GM12892 (cell line): ENCODE measurements around the gene ZNF41.

ENCODE experiments used
- DNase-seq: peaks from one replicate; pipeline ENCODE4 v3.0.0; 2011; ENCODE audit not compliant: insufficient read length
- FAIRE-seq: peaks from 2 replicates; lab custom pipeline; 2011; peaks lifted over from hg19 to GRCh38; lab: Jason Lieb, UNC
- POLR2A ChIP-seq: IDR thresholded peaks from 2 replicates; pipeline ENCODE4 v1.6.1; 2011; ENCODE audit warnings: low read depth, low read length, control low read depth
- POLR2AphosphoS5 ChIP-seq: IDR thresholded peaks from 2 replicates; pipeline ENCODE4 v1.6.1; 2011; ENCODE audit warnings: low read depth, low read length, control low read depth
- TAF1 ChIP-seq: IDR thresholded peaks from 2 replicates; pipeline ENCODE4 v1.6.1; 2011; ENCODE audit warnings: low read depth, mild to moderate bottlenecking, control low read depth, low read length, borderline replicate concordance

Gene ZNF41

DNA sequence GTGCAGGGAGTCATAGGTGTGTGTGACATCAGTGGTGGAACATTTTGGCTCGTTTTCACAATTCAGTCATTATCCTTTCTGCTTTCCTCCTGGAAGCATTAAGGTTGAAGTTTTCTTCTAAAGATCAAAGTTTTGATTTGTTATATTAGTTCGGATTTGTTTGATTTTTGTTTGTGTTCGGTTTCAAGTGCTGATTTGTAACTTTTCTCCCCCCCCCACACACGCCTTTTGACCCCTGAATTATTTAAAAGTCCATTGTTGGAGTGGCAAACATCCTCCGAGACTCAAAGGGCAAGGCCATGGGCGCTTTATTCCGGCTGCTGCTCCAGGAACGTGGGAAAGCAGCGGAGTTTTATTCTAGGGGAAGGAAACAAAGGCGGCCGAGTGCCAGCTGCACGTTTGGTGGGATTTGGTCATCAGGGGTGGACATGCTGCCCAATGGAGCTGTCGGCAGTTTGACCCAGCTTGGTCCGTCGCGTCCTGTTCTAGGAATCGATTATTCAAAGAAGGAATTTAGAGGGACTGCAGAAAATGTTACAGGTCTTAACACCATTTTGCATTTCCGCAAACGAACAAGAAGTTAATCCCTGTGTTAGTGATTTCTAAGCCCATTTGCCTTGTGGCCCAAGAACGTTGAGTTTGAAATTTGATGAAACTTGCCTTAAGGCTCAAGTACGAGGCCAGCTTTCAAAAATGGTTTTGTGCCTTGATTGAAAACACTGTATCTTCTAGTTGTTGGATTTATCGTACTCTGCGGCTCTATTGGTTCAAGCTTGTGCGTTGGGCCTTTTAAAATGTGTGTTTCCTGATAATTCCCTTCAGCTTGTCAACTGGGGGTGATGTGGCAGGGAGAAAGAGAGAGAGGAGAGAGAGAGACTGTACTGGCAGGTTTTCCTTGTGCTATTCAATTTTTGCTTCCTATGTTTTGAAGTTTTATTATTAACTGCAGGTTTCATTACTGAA lies 565 bp upstream of the ZNF41 start:
- peak; percentile 36 for FAIRE-seq
- DNase-seq, result no peak
- TF ChIP-seq POLR2AphosphoS5 (no peak), TAF1 (no peak), POLR2A (no peak; the same call in 1 of the 2 replicates)

DNA sequence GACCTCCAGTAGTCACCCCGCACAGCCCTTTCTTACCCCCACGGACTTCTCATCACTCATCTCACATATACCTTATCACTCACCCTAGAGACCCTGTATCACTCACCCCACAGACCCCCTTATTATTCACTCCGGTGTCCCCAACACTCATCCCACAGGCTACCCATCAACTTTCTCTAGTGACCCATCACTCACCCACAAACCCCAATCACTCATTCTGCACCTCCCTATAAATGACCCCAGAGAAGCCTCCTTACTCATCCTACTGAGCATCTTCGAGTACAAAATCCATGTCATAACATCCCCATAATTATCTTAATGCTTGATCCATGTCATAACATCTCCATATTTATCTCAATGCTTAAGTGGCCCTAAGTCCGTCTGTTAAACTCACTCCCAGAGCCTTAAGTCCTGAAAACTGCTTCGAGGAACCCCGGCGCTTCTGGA lies 934 bp downstream of the ZNF41 start:
- FAIRE-seq (peak; percentile 30), DNase-seq (no peak)
- no peak for TF ChIP-seq POLR2A
- TF ChIP-seq POLR2AphosphoS5, result no peak
- TF ChIP-seq TAF1, result no peak

DNA sequence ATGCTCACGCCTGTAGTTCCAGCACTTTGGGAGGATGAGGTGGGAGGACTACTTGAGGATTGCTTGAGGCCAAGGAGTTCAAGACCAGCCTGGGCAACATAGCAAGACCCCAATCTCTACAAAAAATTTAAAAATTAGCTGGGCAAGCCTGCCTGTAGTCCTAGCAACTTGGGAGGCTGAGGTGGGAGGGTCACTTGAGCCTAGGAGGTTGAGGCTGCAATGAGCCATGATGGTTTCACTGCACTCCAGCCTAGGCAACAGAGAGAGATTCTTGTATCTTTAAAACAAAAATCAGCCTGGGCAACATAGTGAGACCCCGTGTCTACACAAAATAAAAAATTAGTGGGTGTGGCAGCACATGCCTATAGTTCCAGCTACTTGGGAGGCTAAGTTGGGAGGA lies 1.9 kb downstream of the ZNF41 start:
- FAIRE-seq (no peak), DNase-seq (no peak)
- TF ChIP-seq TAF1 (no peak), POLR2AphosphoS5 (no peak), POLR2A (no peak)

DNA sequence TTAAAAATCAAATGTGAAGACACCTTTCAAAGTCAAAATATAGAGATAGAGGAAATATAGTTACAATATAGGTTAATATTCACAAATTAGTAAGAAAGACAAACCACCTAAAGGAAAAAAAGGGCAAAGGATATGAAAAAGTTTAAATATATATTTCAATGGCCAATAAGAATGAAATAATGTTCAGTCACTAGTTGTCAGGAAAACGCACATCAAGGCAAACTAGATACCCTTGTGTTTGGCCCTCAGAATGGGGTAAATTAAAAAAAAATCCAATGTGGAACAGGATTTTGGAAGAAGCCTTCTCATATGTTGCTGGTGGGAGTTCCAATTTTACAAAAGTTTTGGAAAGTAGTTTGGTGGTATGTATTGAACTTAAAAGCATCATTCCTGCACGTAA lies 2.4 kb downstream of the ZNF41 start:
- no peak for FAIRE-seq
- no peak for DNase-seq
- no peak for TF ChIP-seq POLR2AphosphoS5
- no peak for TF ChIP-seq TAF1
- no peak for TF ChIP-seq POLR2A

DNA sequence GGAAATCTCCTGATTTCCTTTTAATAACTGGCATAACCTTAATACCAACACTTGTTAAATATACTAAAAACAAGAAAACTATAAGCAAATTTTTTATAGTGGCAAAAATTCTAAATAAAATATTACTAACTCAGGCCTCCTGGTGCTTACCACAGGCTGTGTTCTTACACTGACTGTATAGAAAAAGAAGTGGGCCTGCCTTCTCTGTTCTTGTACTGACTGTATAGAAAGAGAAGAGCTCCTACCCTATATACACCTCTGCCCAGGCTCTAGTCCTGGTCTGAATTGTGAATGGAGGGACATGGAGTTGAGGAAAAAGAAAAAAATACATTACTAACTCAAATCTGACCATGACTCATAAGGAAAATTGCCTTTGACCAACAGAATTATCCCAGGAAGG lies 7.5 kb downstream of the ZNF41 start:
- DNase-seq (no peak), FAIRE-seq (no peak)
- no peak for TF ChIP-seq POLR2AphosphoS5
- TF ChIP-seq POLR2A, result no peak
- TF ChIP-seq TAF1, result no peak

DNA sequence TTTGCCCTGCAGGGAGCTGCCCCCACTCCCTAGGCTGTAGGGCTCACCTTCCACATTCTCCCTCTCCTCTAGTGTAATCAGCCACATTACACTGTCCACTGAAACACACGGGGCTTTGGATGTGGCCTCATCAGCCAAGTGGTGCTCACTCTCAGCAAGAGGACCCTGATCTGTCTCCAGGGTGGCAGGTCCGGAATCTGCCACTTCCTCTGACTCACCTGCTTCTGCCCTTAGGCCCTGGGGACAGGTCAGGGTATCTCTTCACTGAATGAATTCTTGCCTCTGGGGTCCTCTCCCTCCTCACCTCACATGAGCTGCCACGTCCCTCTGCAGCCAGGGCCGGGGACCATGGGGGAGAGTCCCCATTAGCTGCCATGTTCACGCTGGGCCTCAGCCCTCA lies 15.9 kb downstream of the ZNF41 start:
- no peak for FAIRE-seq
- no peak for TF ChIP-seq TAF1
- no peak for TF ChIP-seq POLR2AphosphoS5
- DNase-seq, result no peak

DNA sequence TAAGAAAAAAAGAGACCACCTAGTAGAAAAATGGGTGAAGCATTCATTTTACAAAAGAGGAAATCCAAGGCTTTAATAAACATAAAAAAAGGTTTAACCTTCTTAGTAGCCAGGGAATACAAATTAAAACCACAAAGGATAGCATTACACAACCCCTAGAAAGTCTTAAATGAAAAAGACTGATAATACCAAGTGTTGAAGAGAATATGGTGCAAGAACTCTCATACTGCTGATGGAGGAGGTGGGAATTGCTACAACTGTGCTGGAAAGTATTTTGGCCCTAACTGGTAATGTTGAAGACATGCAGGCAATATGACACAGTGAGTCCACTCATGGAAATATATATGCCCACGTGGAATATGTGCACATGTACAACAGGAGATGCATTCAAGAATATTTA lies 22.5 kb downstream of the ZNF41 start:
- TF ChIP-seq TAF1, result no peak
- TF ChIP-seq POLR2A, result no peak
- no peak for TF ChIP-seq POLR2AphosphoS5
- DNase-seq, result no peak

DNA sequence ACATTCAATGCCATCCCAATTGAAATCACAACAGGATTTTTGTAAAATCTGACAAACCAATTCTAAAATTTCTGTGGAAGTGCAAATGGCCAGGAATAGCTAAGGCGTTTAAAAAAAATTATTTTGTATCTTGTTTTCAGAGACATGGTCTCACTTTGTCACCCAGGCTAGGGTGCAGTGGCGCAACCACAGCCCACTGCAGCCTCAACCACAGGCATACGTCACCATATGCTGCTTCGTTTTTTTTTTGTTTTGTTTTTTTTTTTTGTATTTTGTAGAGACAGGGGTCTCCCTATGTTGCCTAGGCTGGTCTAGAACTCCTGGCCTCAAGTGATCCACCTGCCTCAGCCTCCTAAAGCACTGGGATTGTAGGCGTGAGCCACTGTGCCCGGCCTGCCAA lies 24.5 kb downstream of the ZNF41 start:
- FAIRE-seq, result no peak
- no peak for DNase-seq

More for the DNA sequence above, 22.5 kb downstream of the ZNF41 start:
- FAIRE-seq, result no peak

DNA sequence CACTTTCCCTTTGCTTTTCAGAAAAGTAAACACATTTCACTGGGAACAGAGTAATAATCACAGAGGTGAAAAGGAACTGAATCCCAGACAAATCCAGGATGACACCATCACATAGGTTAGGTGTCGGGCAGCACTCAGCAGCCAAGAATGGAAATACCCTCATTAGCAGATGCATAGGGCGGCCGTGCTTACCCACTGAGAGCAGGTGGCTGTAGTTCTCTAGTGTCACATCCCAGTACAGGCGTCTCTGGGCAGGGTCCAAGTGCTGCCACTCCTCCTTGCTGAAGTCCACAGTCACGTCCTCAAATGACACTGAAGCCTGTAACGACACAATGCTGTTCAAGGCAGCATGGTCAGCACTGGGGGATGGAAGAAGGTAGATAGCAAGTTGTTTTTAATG lies 26.9 kb downstream of the ZNF41 start:
- DNase-seq, result no peak
- no peak for FAIRE-seq
- no peak for TF ChIP-seq POLR2A
- TF ChIP-seq POLR2AphosphoS5, result no peak
- TF ChIP-seq TAF1, result no peak

More for the DNA sequence above, 24.5 kb downstream of the ZNF41 start:
- TF ChIP-seq POLR2A (no peak), TAF1 (no peak), POLR2AphosphoS5 (no peak)

DNA sequence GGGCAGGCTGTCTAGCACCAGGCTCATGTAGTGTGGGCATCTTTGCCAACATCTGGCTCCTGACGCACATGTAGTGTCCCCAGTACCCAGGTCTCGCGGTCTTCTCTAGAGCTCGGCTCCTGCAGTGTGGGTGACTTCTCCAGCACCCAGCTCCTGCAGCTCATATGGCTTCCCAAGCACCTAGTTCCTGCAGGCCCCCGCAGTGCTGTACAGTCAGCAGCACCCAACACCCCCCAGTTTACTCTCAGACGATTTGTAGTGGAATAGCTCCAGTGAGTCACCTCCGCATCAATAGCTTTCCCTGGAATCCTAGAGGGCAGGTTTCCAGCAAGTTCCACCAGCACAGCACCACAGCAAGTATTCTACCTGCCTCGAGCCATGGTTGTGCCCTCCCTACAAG lies 30.9 kb downstream of the ZNF41 start:
- FAIRE-seq, result no peak
- TF ChIP-seq POLR2A, result no peak
- no peak for TF ChIP-seq POLR2AphosphoS5
- TF ChIP-seq TAF1, result no peak
- no peak for DNase-seq

DNA sequence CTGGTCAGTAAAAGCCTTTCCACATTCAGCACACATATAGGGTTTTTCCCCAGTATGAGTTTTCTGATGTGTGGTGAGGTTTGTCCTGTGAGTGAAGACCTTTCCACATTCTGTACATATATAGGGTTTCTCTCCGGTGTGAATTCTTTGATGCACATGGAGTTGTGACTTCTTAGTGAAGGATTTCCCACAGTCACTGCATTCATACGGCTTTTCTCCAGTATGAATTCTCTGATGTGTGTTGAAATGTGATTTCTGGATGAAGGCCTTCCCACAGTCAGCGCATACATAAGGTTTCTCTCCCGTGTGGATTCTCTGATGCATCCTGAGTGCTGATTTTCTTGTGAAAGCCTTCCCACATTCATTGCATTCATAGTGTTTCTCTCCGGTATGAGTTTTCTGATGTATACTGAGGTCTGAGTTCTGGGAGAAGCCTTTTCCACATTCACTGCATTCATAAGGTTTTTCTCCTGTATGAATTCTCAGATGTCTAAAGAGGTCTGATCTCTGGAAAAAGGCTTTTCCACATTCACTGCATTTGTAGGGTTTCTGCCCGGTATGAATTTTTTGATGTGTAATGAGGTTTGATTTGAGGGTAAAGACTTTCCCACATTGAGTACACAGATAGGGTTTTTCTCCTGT lies 34.7 kb downstream of the ZNF41 start:
- FAIRE-seq (no peak), DNase-seq (no peak)
- TF ChIP-seq TAF1 (no peak), POLR2AphosphoS5 (no peak), POLR2A (no peak)

DNA sequence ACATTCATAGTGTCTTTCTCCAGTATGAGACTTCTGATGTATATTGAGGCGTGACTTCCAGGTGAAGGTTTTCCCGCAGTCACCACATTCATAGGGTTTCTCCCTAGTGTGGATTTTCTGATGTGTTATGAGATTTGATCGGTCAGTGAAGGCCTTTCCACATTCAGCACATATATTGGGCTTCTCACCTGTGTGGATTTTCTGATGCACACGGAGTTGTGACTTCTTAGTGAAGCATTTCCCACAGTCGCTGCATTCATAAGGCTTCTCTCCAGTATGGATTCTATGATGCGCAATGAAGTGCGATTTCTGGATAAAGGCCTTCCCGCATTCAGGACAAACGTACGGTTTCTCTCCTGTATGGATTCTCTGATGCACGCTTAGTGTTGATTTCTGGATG lies 35.4 kb downstream of the ZNF41 start:
- TF ChIP-seq POLR2A, result no peak
- no peak for TF ChIP-seq TAF1
- no peak for TF ChIP-seq POLR2AphosphoS5
- no peak for DNase-seq
- FAIRE-seq, result no peak

DNA sequence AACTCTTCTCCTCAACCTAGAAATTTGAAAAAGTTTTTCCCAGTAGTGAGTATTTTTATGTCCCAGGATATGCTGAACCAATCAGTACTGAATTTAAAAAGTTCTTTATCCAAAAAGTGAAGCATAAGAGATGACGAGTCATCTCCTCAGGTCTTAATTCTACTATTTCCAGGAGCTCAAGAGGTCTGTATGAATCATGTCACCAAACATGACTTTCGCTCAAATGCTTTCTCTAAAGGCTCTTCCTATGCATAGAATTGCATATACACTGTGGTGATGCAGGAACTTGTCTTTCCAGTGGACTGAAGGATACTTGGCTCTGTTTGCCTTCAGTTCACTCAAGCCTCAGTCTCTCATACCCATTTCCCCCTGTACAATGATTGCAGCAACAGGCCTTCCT lies 36.1 kb downstream of the ZNF41 start:
- DNase-seq, result no peak
- TF ChIP-seq TAF1 (no peak), POLR2AphosphoS5 (no peak), POLR2A (no peak)
- no peak for FAIRE-seq
